Endodermal cell (in vitro differentiated cells): ENCODE results near the gene TRIM37. TPM values are rescaled to one million over a fixed set of nuclear protein-coding genes. Genes with fewer than 3 reads are reported as not detected.

Experiments used
- DNase-seq: peaks from one replicate; pipeline ENCODE4 v3.0.0-alpha.2; 2017
- H3K27ac ChIP-seq: 2 replicates; pipeline ENCODE4 v1.5.1; 2013; ENCODE audit warnings: mild to moderate bottlenecking, low read depth, low read length, moderate library complexity
- H3K27me3 ChIP-seq: 2 replicates; pipeline ENCODE4 v1.6.1; 2013; ENCODE audit warnings: mild to moderate bottlenecking, low read length, moderate library complexity; ENCODE audit not compliant: insufficient read depth, control insufficient read depth, poor library complexity, severe bottlenecking
- H3K36me3 ChIP-seq: 2 replicates; pipeline ENCODE4 v1.7.0; 2013; ENCODE audit warnings: mild to moderate bottlenecking, low read length, moderate library complexity; ENCODE audit not compliant: control insufficient read depth, insufficient read depth
- H3K4me1 ChIP-seq: one replicate; pipeline ENCODE4 v1.7.0; 2013; ENCODE audit warnings: low read length; ENCODE audit not compliant: control insufficient read depth, insufficient read depth
- H3K4me3 ChIP-seq: 2 replicates; pipeline ENCODE4 v1.5.1; 2013; ENCODE audit warnings: mild to moderate bottlenecking, low read length, moderate library complexity
- H3K9ac ChIP-seq: 2 replicates; pipeline ENCODE4 v1.6.1; 2013; ENCODE audit warnings: mild to moderate bottlenecking, low read length, moderate library complexity; ENCODE audit not compliant: poor library complexity, severe bottlenecking; ENCODE audit errors: extremely low read depth
- H3K9me3 ChIP-seq: 2 replicates; pipeline ENCODE4 v1.6.1; 2013; ENCODE audit warnings: mild to moderate bottlenecking, low read length, moderate library complexity; ENCODE audit not compliant: control insufficient read depth
- H3K27ac Mint-ChIP-seq: 2 replicates; pipeline ENCODE4 v1.8.0; 2020; ENCODE audit warnings: mixed read lengths
- H3K27me3 Mint-ChIP-seq: 2 replicates; pipeline ENCODE4 v1.8.0; 2021; ENCODE audit warnings: mild to moderate bottlenecking, mixed read lengths; ENCODE audit not compliant: insufficient read depth
- H3K36me3 Mint-ChIP-seq: 2 replicates; pipeline ENCODE4 v1.8.0; 2020; ENCODE audit warnings: low read depth, mixed read lengths
- H3K4me1 Mint-ChIP-seq: 2 replicates; pipeline ENCODE4 v1.8.0; 2020; ENCODE audit warnings: mixed read lengths
- H3K4me3 Mint-ChIP-seq: 2 replicates; pipeline ENCODE4 v1.8.0; 2020; ENCODE audit warnings: mild to moderate bottlenecking, moderate library complexity, mixed read lengths
- H3K9me3 Mint-ChIP-seq: 2 replicates; pipeline ENCODE4 v1.8.0; 2020; ENCODE audit warnings: mild to moderate bottlenecking, mixed read lengths
- CTCF ChIP-seq: fragments of 200-600 bp; sonication (generic); conservative IDR thresholded peaks from 2 replicates; pipeline ENCODE4 v1.5.0; 2021; ENCODE audit warnings: antibody characterized with exemption, mild to moderate bottlenecking
- WGBS, 2 experiments: methylation state at CpG; one replicate each; pipeline versions ENCODE4 v1.1.5 to v1.1.7; 2013; ENCODE audit warnings: missing lambda C conversion rate in 2 of 2, mixed read lengths in 1 of 2; ENCODE audit not compliant: insufficient coverage in 1 of 2, insufficient read length in 1 of 2; 5-methylcytosine and 5-hydroxymethylcytosine counted together
- total RNA-seq, 2 donors: library from RNA; stranded (reverse); fragmentation: NEBNext Ultra II Directional in 1 of 2; extraction: Animal tissue kit (Norgen Biotek cat#: 25700) in 1 of 2; gene quantifications; 2 replicates in 1 of 2; 3 replicates in 1 of 2; pipeline ENCODE4 v1.2.1, GENCODE V29; 2021

The TRIM37 gene
- total RNA-seq, 2 donors from 2014 or later = 43.6 to 64.6 TPM

- H3K4me1 Mint-ChIP-seq = peaks cover 8% of the 10 kb centered on the region
- Histone ChIP-seq H3K27ac (no peak overlapping the region), H3K9me3 (no peaks in the 10 kb centered on the region), H3K4me3 (no peak overlapping the region), H3K27me3 (no peaks in the 10 kb centered on the region), H3K36me3 (no peaks in the 10 kb centered on the region), H3K4me1 (peaks cover 2% of the 10 kb centered on the region), H3K9ac (no peak overlapping the region)
- no peaks in the 10 kb centered on the region for H3K27me3 Mint-ChIP-seq
- H3K9me3 Mint-ChIP-seq = no peaks in the 10 kb centered on the region
- H3K27ac Mint-ChIP-seq = no peak overlapping the region
- no peaks in the 10 kb centered on the region for H3K36me3 Mint-ChIP-seq
- H3K4me3 Mint-ChIP-seq = no peak overlapping the region
- no peak for DNase-seq
- no peak for TF ChIP-seq CTCF
- WGBS, 2 experiments = 89 to 95% methylated on average over 2 to 3 of the region's 3 CpGs
Observed at GRCh38 chr17:58980706-58981481, 125.8 kb downstream of the TRIM37 start.

GRCh38 chr17:58976541-58976940, 130.1 kb downstream of the TRIM37 start:
- H3K4me1 ChIP-seq = no peaks in the 10 kb centered on the region
- no peak overlapping the region for H3K4me3 ChIP-seq
- no peaks in the 10 kb centered on the region for H3K9me3 ChIP-seq
- Mint-ChIP-seq H3K4me3 (no peak overlapping the region), H3K4me1 (no peaks in the 10 kb centered on the region), H3K27me3 (no peaks in the 10 kb centered on the region), H3K27ac (no peak overlapping the region), H3K36me3 (no peaks in the 10 kb centered on the region), H3K9me3 (no peaks in the 10 kb centered on the region)
- TF ChIP-seq CTCF = no peak
- H3K9ac ChIP-seq = no peak overlapping the region
- no peak overlapping the region for H3K27ac ChIP-seq
- no peaks in the 10 kb centered on the region for H3K36me3 ChIP-seq
- WGBS, 2 experiments = 90% methylated on average over 2 to 3 of the region's 3 CpGs
- no peak for DNase-seq
- no peaks in the 10 kb centered on the region for H3K27me3 ChIP-seq

- Histone ChIP-seq H3K27me3 (no peaks in the 10 kb centered on the region), H3K36me3 (no peaks in the 10 kb centered on the region), H3K27ac (no peak overlapping the region), H3K9ac (no peak overlapping the region), H3K4me1 (no peaks in the 10 kb centered on the region), H3K9me3 (no peaks in the 10 kb centered on the region), H3K4me3 (no peak overlapping the region)
- H3K27me3 Mint-ChIP-seq = no peaks in the 10 kb centered on the region
- no peak for TF ChIP-seq CTCF
- no peak for DNase-seq
- 96 to 100% methylated on average over 2 of the region's 2 CpGs for WGBS, 2 experiments
- no peak overlapping the region for H3K27ac Mint-ChIP-seq
- no peaks in the 10 kb centered on the region for H3K36me3 Mint-ChIP-seq
- no peaks in the 10 kb centered on the region for H3K9me3 Mint-ChIP-seq
- no peaks in the 10 kb centered on the region for H3K4me1 Mint-ChIP-seq
- no peak overlapping the region for H3K4me3 Mint-ChIP-seq
Observed at GRCh38 chr17:58974354-58974753, 132.3 kb downstream of the TRIM37 start.
